DMS 273 (cell line): ENCODE measurements around the gene NOC3L.

ENCODE experiments used
- DNase-seq: peaks from one replicate; lab custom pipeline; 2025; ENCODE audit not compliant: unreplicated experiment; lab: John Stamatoyannopoulos, UW

The NOC3L gene

DNA sequence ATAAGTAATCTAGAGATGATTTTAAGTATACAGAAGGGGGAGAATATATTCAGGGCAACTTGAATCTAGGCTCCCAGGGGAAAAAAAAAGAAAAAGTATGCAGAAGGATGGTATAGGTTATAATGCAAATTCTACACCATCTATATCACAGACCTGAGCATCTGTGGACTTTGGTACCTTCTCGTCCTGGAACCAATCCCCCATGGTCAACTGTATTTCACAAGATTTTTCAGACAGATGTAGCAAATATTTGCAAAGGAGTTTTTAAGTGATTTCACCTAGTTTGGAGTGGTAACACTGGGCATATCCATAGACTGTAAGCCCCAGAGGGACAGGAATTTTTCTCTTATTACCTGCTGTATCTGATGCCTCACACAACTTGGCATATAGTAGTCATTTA is 58.8 kb downstream of the NOC3L start:
- no peak for DNase-seq

DNA sequence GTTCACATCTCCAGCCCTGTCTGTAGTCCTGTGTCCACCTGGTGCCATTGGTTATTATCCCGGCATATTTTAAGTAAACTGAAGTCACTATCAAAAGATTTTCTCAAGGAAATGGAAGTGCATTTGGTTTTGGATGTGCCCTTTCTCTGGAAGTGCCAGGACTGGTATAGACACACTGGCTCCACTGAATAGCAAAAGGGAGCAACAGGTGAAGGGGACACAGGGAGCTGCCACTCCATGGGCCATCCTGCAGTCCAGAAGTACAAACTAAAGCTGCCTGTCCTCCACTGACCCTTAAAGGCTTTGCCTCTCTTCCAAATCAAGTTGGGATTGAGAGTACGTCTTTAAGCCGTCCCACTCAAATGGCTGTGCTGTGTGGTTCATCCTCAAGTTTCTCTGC is 62.7 kb downstream of the NOC3L start:
- no peak for DNase-seq

DNA sequence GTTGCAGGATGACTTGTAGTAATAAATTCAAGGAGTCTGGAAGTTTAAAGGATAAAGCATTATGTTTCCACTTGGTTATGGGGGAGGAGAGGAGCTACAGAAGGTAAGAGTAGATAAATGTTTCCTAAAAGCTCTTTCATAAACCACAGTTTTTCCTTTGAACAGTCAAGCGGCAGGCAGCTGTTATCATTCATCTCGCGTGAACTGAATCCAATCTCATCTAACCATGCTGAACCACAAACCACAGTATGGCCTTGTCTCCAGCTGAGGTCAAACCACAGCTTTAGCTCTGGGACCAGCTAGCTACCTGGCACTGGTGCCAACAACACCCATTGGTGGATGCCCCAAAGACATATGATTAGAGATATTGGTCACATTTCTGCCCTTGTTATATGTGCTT is 63.3 kb downstream of the NOC3L start:
- no peak for DNase-seq

DNA sequence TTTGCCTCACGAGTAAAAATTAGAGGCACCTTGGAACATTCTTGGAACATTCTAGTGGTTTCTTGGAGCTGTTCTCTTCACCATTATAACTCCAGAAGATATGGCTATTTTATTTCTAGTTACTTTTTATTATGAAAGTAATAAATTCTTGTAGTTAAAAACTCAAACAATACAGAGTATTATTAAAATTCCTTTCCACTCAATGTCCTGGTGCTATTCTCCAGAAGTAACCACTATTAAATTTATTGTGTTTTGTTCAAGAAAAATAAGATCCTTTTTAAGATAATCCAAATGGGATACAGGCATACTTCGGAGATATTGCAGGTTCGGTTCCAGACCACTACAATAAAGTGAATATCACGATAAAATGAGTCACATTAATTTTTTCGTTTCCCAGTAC is 68.6 kb downstream of the NOC3L start:
- no peak for DNase-seq

DNA sequence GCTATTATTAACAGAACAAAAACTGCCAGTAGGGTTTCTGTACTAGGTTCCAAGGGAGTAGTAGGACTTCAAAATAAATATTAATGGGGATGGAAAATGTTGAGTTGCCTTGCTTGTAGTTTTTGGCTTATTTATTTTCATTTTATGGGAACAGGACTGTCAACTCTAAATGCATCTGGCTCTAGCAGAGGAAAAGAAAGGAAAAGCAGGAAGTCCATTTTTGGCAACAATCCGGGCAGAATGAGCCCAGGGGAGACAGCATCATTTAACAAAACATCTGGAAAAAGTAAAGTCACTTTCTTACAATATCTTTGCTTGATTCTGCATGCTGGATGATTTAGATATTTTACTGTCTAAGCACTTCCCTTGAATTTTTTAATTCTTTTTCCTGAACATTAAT is 69.4 kb downstream of the NOC3L start:
- no peak for DNase-seq

DNA sequence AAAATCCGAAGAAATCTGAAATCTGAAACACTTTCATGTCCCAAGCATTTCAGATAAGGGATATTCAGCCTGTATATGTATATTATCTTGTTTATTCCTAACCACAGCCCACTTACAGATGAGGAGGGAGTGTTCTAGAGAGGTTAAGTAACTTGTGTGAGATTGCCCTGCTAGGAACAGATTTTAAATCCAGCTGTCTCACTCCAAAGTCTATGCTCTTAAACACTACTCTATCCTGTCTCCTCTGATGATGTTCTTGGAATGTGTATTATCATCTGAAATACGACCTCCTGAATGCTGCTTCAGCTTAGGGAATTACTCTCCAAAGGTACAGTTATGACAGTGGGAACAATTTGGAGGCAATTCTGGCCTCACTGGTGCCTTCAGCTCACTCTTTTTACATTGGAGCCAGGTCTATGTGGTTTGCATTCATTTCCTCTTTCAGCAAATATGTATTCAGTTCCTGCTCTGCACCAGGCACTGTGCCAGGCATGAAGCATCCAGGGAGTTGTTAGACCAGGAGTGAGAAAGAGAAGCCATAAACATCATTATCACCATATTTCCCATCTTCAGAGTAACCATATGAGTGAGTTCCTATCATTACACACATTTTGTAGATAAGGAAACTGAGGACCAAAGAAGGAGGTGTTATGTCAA is 70.2 kb downstream of the NOC3L start:
- DNase-seq, result no peak

DNA sequence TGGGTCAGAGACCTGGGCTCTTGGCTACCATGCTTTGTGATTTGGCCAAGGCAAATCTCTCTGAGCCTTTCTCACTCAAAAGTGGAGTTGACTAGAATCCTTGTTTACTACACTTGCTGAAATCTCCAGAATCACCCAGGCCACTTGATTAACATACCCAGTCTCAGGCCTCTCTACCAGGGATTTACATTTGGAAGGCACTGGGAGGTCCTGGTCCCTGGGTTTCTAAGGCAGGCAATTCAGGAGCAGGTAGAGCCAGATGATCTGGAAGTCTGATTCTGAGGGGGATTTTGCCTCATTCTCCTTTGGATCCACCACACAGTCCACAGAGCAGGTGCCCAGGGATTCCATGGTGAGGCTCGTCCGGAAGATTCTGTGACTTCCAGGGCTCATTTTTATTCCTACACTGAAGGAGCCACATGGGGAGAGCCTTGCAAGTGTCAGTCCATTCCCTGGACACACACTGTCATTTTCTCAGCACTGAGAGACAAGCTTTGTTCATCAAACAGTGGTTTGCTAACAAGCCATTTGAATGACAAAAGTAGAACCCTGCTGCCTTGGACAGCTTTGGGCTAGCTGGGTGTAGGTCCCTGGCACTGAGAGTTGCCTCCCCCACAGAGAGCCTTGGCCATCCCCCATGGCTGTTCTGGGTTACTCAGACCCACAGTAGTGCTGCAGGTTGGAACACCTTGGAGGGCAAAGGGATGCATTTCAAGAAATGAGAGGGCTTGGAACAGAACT is 74.2 kb downstream of the NOC3L start:
- DNase-seq, result no peak

DNA sequence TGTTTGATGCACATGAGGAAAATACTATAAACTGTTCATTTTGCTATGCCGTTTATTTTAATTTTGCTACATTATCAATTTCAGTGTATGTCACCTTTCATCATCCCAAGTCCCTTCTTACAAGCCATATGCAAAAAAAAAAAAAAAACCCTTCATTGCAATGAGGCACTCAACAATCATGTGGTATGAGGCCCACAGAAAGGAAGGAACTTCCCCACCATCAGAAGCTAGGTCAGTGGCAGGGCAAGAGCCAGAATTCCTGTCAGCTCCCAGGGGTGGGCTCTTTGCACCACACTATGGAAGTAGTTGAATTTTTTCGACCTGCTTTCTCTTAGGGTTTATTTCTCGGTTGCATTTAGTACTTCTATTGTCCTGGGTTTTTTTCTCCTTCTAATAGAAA is 75.4 kb downstream of the NOC3L start:
- no peak for DNase-seq

DNA sequence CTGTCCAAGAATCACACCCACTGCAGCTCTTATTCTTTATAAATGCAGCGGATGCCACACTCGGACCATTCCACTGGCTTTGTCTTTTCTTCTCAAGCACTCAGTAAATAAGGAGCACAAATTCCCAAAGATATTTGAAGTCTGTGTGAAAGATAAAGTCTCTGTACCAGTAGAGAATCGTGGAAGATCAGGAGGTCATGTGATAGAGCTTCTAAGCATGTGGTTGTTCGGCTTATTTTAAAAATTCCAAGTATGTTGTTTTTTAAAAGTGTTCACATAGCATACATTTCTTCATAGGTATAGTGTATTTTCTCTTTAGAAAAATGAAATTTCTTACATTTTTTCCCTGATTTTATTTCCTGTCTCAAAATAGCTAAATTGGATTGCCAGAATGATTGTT is 75.8 kb downstream of the NOC3L start:
- DNase-seq, result no peak

DNA sequence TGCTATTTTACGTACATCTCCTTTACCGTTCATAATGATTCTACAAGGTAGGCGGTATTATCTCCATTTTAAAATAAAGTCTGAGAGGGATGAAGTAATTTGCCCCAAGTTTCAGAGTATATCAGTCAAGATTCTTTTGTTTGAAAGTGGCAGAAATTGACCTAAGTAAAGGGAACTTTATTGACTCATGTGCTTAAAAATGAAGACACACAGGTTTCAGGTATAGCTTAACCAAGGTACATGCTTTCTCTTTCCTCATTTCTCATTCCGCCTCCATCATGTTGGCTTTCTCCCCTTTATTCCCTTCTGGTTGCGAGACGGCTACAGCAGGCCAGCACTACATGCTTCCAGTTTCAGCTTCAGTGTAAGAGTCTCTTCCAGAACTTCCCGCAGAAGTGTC is 77.5 kb downstream of the NOC3L start:
- no peak for DNase-seq
